HL-60 (cell line): ENCODE results near the gene ARHGAP26.

Experiments used
- DNase-seq, 2 experiments: peaks; one replicate each; pipeline ENCODE4 v3.0.0-alpha.2; 2010 to 2020; ENCODE audit warnings: low read depth in 1 of 2, low spot score in 1 of 2
- H3K27ac ChIP-seq: fragments of 250-450 bp; sonication (Bioruptor Pico); replicated peaks from 2 replicates; pipeline ENCODE4 v1.5.1; 2020; ENCODE audit warnings: mild to moderate bottlenecking, moderate library complexity
- H3K27me3 ChIP-seq: fragments of 250-450 bp; sonication (Bioruptor Pico); 2 replicates; pipeline ENCODE4 v1.5.1; 2021; ENCODE audit warnings: mild to moderate bottlenecking, moderate library complexity; ENCODE audit not compliant: insufficient read depth, poor library complexity, severe bottlenecking
- H3K4me3 ChIP-seq: replicated peaks from 2 replicates; pipeline ENCODE4 v1.5.1; 2011; ENCODE audit warnings: mild to moderate bottlenecking, control low read depth, low read length; ENCODE audit not compliant: insufficient read depth
- CTCF ChIP-seq: IDR thresholded peaks from one replicate; pipeline ENCODE4 v1.5.1; 2011; ENCODE audit warnings: low read length, control low read depth, inconsistent platforms; ENCODE audit not compliant: insufficient read depth
- GABPA ChIP-seq: IDR thresholded peaks from 2 replicates; pipeline ENCODE4 v1.6.1; 2012; ENCODE audit warnings: low read depth
- POLR2AphosphoS5 ChIP-seq: IDR thresholded peaks from 2 replicates; pipeline ENCODE4 v1.6.1; 2012; ENCODE audit warnings: low read depth
- REST ChIP-seq: IDR thresholded peaks from 2 replicates; pipeline ENCODE4 v1.6.1; 2012; ENCODE audit warnings: low read depth; ENCODE audit not compliant: insufficient replicate concordance
- SPI1 ChIP-seq: IDR thresholded peaks from 2 replicates; pipeline ENCODE4 v1.6.1; 2012; ENCODE audit warnings: low read depth, mild to moderate bottlenecking, borderline replicate concordance

The ARHGAP26 gene

GRCh38 chr5:142835540-142835939, 65.4 kb downstream of the ARHGAP26 start:
- TF ChIP-seq CTCF = no peak
- TF ChIP-seq REST = no peak
- TF ChIP-seq SPI1 = no peak
- no peak for TF ChIP-seq GABPA
- no peak for TF ChIP-seq POLR2AphosphoS5
- no peak overlapping the region for H3K27ac ChIP-seq
- no peaks in the 10 kb centered on the region for H3K27me3 ChIP-seq
- no peak for DNase-seq
- no peak overlapping the region for H3K4me3 ChIP-seq

DNA sequence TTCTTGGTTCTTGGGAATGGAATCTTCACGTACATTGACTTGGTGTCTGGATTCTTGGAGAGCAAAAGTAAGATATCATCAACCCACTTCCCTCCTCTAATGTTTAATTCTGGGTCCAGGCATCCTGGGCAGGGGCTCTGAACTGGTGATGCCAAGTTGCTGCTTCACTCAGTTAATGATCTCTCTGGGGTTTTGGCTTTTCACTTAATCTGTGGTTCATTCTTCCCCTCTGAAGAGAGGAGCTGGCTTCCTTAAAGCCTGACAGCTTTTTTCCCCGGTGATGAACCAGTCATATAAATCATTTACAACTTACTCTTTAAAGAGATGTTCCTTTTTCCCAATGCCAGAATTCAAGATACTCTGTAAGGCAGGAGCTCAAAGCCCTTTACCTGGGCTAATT, 65.9 kb downstream of the ARHGAP26 start:
- no peak overlapping the region for H3K27ac ChIP-seq
- H3K4me3 ChIP-seq = no peak overlapping the region
- DNase-seq = no peak
- TF ChIP-seq POLR2AphosphoS5 (no peak), REST (no peak), SPI1 (no peak), CTCF (no peak), GABPA (no peak)
- H3K27me3 ChIP-seq = no peaks in the 10 kb centered on the region

DNA sequence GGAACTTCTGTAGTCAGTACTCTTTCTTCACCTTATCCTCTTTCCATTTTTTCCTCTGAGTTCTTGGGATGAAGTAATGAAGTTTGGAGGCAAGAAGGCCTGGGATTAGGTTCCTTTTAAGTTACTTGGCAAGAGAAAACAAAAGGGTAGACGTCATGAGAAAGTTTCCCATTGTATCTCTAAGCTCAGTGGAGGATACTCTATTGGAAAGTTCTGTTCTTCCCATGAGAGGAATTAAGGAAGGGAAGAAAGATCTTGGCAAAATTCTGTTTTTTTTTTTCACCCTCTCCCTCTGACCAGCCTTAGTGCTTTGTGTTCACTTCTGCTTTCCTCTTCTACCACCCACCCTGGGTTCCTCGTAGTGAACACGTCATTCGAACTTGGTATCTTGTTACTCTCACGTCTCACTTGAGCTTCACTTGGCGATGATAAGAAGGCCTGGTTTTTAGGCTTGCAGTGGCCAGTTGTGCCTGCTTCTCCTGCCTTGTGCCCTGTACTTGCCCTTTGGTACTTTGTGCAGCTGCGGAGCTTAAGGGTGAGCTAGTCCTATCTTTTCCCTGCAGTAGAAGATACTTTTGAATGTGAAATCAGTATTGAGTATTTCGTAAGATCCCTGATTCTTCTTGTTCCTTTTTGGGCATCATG, 67.0 kb downstream of the ARHGAP26 start:
- peak overlapping the region; percentile 29 for H3K4me3 ChIP-seq
- TF ChIP-seq REST (no peak), SPI1 (peak; percentile 95)
- peak overlapping the region; percentile 34; the same call in 1 of the 2 replicates for H3K27ac ChIP-seq
- H3K27me3 ChIP-seq = no peaks in the 10 kb centered on the region
- DNase-seq = peak; percentile 51 to 82

DNA sequence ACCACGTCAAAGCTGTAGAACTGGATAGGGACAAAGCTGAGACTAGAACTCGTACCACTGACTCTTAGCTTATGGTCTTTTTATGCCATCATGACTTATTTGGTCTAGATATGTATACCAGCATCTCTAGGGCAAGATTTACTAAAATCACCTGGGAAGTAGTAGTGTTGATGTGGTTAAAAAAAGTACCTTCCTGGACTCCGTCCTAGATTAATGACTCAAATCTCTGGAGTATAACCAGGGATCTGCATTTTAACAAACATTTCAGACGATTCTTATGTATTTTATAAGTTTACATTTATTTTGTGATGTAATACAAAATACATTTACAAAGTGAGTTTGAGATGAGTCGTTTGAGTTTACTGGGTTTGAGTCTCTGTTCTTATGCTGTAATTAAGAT, 68.7 kb downstream of the ARHGAP26 start:
- Histone ChIP-seq H3K27ac (no peak overlapping the region), H3K4me3 (no peak overlapping the region), H3K27me3 (no peaks in the 10 kb centered on the region)
- no peak for DNase-seq
- no peak for TF ChIP-seq POLR2AphosphoS5
- no peak for TF ChIP-seq SPI1
- no peak for TF ChIP-seq CTCF
- TF ChIP-seq GABPA = no peak
- TF ChIP-seq REST = no peak
